Stimulated activated CD8-positive, alpha-beta memory T cell treated with anti-CD3 and anti-CD28 coated beads, Interleukin-15, amount 100 ng/mL, for 24 hours (primary cell): Measurements from ENCODE around the gene FGD4.

ENCODE experiments used
- DNase-seq: peaks from one replicate; pipeline ENCODE4 v3.0.0-alpha.2; 2020; ENCODE audit warnings: low read depth

The FGD4 gene

DNA sequence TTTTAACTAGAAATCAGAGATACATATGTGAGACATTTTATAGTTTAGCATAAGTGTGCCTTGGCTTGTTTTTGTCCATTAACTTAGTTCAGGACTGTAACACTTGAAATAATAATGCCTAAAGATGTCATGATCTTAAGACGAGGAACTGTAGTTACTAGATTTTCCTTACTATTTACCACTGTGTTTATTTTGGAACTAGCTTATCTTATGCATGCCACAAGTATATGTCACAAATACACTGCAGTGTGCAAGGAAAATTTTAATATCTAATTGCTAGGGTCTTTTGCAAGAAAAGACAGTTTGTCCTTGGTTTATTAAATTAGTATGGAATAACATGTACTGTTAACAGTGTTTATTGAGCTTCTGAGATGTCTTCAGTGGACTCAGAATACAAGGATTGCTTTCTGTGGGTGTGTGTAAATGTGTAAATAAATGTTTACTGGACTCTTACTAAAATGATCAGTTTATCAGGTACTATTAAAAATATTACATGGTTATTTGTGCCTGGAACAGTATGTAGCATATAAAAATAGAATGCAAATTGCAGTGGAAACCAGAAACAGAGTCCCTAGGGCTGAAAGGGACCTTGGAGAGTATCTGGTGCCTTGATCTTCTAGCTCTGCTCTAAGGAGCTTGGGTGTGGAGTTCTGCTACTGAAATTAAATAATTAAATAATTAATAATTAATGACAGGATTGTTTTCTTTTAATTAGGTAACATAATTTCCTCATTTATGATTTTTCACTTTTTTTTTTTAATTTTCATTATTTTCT lies 58.1 kb downstream of the FGD4 start:
- no peak for DNase-seq

GRCh38 chr12:32460638-32461037 lies 61.3 kb downstream of the FGD4 start:
- no peak for DNase-seq

DNA sequence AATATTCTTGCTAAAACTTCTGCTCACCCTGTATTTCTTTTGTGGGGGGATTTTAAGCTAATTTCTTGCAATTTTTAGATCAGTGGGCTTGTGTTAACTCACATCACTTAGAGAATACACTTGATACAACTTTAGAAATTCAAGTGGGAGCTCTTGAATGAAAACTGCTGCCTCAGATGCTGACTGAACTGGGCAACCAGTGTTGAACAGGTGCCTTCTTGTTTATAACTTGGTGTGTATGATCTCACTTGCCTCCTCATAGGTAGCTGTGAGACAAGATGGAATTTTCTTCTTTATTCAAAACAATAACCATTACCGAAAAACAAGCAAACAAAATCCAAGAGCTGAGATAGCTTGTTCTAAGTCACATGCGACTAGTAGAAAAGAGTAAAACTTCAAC lies 63.5 kb downstream of the FGD4 start:
- DNase-seq: no peak

GRCh38 chr12:32466187-32466586 lies 66.8 kb downstream of the FGD4 start:
- DNase-seq: no peak

GRCh38 chr12:32466986-32467711 lies 67.8 kb downstream of the FGD4 start:
- DNase-seq: no peak

DNA sequence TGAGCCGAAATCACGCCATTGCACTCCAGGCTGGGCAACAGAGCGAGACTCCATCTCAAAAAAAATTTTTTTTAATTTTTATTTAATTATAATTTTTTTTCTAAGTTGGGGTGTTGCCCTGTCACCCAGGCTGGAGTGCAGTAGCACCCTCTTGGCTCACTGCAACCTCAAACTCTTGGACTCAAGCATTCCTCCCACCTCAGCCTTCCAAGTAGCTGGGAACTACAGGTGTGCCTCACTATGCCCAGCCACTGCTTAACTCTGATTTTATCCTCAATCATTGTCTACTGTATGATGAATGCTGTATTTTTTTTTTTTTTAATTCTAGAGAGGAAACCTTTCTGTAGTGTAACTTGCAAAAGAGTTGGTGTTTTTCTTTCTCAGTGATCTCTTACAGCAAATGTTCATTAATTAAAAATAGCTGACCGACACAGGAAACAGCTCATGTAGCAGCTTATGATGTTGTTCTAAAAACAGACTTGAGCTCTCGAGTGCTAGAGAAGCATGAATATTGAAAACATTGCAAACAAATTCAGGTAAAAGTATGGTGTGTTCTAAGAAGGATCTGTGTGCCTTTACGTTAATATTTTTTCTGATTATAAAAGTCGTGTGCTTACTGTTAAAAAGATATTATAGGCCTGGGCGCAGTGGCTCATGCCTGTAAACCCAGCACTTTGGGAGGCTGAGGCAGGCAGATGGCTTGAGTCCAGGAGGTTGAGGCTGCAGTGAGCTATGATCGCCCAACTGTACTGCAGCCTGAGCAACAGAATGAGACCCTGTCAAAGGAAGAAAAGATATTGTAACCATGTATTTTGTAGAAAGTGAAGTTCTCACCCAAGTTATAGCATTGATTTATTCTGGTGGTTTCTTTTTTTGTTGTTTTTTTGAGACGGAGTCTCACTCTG lies 68.9 kb downstream of the FGD4 start:
- DNase-seq: no peak

- DNase-seq: no peak
Measured at GRCh38 chr12:32470936-32471470, 71.6 kb downstream of the FGD4 start.

- DNase-seq: no peak
Measured at GRCh38 chr12:32471591-32472001, 72.2 kb downstream of the FGD4 start.

- no peak for DNase-seq
Measured at GRCh38 chr12:32475724-32476123, 76.4 kb downstream of the FGD4 start.

- DNase-seq: no peak
Measured at GRCh38 chr12:32476446-32476845, 77.1 kb downstream of the FGD4 start.

- DNase-seq: no peak
Measured at GRCh38 chr12:32477714-32478113, 78.4 kb downstream of the FGD4 start.

- DNase-seq: no peak
Measured at GRCh38 chr12:32478166-32478565, 78.8 kb downstream of the FGD4 start.

DNA sequence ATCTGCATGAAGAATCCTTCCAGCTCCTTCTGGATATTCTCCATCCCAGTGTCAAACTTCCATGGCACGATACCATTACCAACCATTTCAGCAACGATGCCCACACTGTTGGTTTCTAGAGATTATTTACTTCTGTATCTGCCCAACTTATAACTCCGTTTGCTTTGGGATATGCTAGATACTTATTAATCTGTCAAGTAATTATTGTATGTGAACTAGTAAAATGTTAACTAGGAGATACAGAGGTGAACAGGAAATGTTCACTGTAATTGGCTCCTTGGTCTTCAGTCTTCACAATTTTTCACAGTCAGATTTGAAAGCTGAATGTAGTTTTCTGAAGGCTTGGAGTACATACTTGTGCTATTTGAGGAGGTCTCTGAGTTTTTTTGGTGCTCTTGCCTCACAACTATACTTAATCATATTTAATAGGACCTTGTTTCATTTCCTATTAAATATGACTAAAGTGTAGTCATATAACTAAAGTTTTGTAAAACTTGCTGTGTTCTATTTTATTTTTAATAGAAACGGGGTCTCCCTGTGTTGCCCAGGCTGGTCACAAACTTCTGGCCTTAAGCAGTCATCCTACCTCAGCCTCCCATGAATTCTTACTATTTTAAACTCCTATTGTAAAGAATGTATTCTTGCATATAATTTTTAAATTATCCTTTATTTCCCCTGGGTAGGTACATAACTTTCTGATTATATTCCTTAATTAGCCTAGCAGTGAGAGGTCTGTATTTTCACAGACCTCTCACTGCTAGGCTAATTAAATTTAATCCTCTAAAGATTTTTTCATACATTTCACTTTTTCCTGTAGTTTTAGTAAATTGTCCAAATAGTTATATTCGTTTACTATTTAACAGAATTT lies 79.7 kb downstream of the FGD4 start:
- DNase-seq: no peak

- no peak for DNase-seq
Measured at GRCh38 chr12:32482226-32482625, 82.9 kb downstream of the FGD4 start.

- no peak for DNase-seq
Measured at GRCh38 chr12:32483499-32483898, 84.1 kb downstream of the FGD4 start.

DNA sequence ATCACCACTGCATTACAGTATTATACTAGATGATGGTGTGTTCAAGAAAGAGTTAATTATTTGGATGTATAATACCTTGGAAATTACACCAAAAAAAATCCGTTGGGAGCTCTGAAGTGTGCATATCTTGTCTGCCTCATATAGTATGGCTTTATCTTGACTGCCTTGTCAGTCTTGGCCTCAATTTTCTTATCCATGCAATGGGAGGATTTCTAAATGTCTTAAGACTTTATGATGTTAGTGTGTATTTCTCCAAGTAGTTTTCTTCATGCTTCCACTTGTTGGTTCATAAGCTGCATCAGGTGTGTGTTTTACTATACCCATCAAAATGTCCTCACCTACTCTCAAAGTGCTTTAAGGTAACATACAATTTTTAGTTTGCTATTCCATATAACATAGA lies 84.6 kb downstream of the FGD4 start:
- no peak for DNase-seq

GRCh38 chr12:32486158-32486557 lies 86.8 kb downstream of the FGD4 start:
- DNase-seq: no peak

- DNase-seq: no peak
Measured at GRCh38 chr12:32488132-32488531, 88.8 kb downstream of the FGD4 start.

- DNase-seq: no peak
Measured at GRCh38 chr12:32489070-32489469, 89.7 kb downstream of the FGD4 start.

GRCh38 chr12:32490801-32491200 lies 91.4 kb downstream of the FGD4 start:
- DNase-seq: no peak

DNA sequence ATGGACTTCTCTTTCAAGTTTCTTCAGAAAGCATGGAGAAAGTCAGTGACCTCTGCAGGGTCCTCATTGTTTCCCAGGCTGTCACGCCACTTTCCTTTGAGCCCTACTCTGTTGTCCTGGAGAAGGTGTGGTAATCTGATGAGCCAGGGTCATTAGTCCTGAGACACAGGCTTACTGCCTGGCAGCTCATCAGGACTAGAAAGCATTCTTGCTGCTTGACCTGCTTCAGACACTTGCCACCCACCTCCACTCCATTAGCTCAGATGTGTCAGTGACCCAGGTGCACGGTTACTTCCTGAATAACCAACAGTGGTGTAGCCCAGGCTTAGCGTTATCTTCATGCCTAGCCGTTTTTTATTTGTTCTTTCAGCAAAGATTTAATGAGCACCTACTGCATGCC lies 93.9 kb downstream of the FGD4 start:
- DNase-seq: no peak
